HG02943 (cell line): ENCODE measurements around the gene ADGRB3.

Experiments used
- ATAC-seq: cut with Tn5 transposase; IDR thresholded peaks from one replicate; pipeline ENCODE4 v1.9.1; 2021; ENCODE audit warnings: mild to moderate bottlenecking, low read depth, moderate library complexity; ENCODE audit not compliant: unreplicated experiment

The ADGRB3 gene

GRCh38 chr6:68695838-68696237 lies 60.8 kb downstream of the ADGRB3 start:
- ATAC-seq: no peak

GRCh38 chr6:68697394-68697793 lies 62.3 kb downstream of the ADGRB3 start:
- ATAC-seq: no peak

GRCh38 chr6:68701159-68701558 lies 66.1 kb downstream of the ADGRB3 start:
- ATAC-seq: no peak

GRCh38 chr6:68704485-68704884 lies 69.4 kb downstream of the ADGRB3 start:
- no peak for ATAC-seq

GRCh38 chr6:68709091-68709490 lies 74.0 kb downstream of the ADGRB3 start:
- no peak for ATAC-seq

- no peak for ATAC-seq
These were observed 74.8 kb downstream of the ADGRB3 start for GRCh38 chr6:68709882-68710281.

- no peak for ATAC-seq
These were observed 75.4 kb downstream of the ADGRB3 start for GRCh38 chr6:68710496-68710895.

GRCh38 chr6:68710916-68711315 lies 75.8 kb downstream of the ADGRB3 start:
- no peak for ATAC-seq

- ATAC-seq: no peak
These were observed 76.4 kb downstream of the ADGRB3 start for GRCh38 chr6:68711386-68712000.

GRCh38 chr6:68716620-68717019 lies 81.5 kb downstream of the ADGRB3 start:
- ATAC-seq: no peak

- no peak for ATAC-seq
These were observed 83.4 kb downstream of the ADGRB3 start for GRCh38 chr6:68718385-68719073.

- ATAC-seq: no peak
These were observed 84.7 kb downstream of the ADGRB3 start for GRCh38 chr6:68719761-68720160.

GRCh38 chr6:68722891-68723527 lies 87.9 kb downstream of the ADGRB3 start:
- no peak for ATAC-seq

GRCh38 chr6:68724060-68724459 lies 89.0 kb downstream of the ADGRB3 start:
- no peak for ATAC-seq

GRCh38 chr6:68726337-68726736 lies 91.3 kb downstream of the ADGRB3 start:
- no peak for ATAC-seq

GRCh38 chr6:68726992-68727391 lies 91.9 kb downstream of the ADGRB3 start:
- ATAC-seq: no peak

GRCh38 chr6:68727699-68728098 lies 92.6 kb downstream of the ADGRB3 start:
- ATAC-seq: no peak

- no peak for ATAC-seq
These were observed 93.3 kb downstream of the ADGRB3 start for GRCh38 chr6:68728159-68728979.

GRCh38 chr6:68729377-68729903 lies 94.4 kb downstream of the ADGRB3 start:
- no peak for ATAC-seq

GRCh38 chr6:68730291-68731054 lies 95.4 kb downstream of the ADGRB3 start:
- no peak for ATAC-seq
